IMR-90 (cell line): ENCODE measurements around the gene QSOX2.

ENCODE experiments used
- BHLHE40 ChIP-seq: fragments of 150-350 bp; IDR thresholded peaks from 2 replicates; pipeline ENCODE4 v1.6.1; 2016; ENCODE audit warnings: mild to moderate bottlenecking, low read depth, low read length
- CEBPB ChIP-seq: IDR thresholded peaks from 2 replicates; pipeline ENCODE4 v1.6.1; 2012; ENCODE audit warnings: low read depth, low read length, improper control_type of control experiment
- CHD1 ChIP-seq: IDR thresholded peaks from 2 replicates; pipeline ENCODE4 v1.6.1; 2012; ENCODE audit warnings: low read depth, low read length, improper control_type of control experiment
- CTCF ChIP-seq: conservative IDR thresholded peaks from 2 replicates; pipeline ENCODE4 v1.5.1; 2012; ENCODE audit warnings: mild to moderate bottlenecking, low read depth, low read length, improper control_type of control experiment
- ELK1 ChIP-seq: fragments of 150-350 bp; IDR thresholded peaks from 2 replicates; pipeline ENCODE4 v1.6.1; 2016; ENCODE audit warnings: low read depth, mild to moderate bottlenecking, low read length, moderate library complexity, borderline replicate concordance
- MAZ ChIP-seq: IDR thresholded peaks from 2 replicates; pipeline ENCODE4 v1.6.1; 2012; ENCODE audit warnings: low read depth, mild to moderate bottlenecking, low read length, improper control_type of control experiment, moderate library complexity, borderline replicate concordance
- MXI1 ChIP-seq: IDR thresholded peaks from 2 replicates; pipeline ENCODE4 v1.6.1; 2012; ENCODE audit warnings: low read depth, mild to moderate bottlenecking, low read length, moderate library complexity, borderline replicate concordance
- NFE2L2 ChIP-seq: fragments of 150-350 bp; IDR thresholded peaks from 2 replicates; pipeline ENCODE4 v1.6.1; 2016; ENCODE audit warnings: low read depth, mild to moderate bottlenecking, low read length
- POLR2A ChIP-seq: IDR thresholded peaks from 2 replicates; pipeline ENCODE4 v1.6.1; 2012; ENCODE audit warnings: mild to moderate bottlenecking, low read depth, low read length
- RAD21 ChIP-seq: IDR thresholded peaks from 2 replicates; pipeline ENCODE4 v1.6.1; 2012; ENCODE audit warnings: low read length, improper control_type of control experiment
- RCOR1 ChIP-seq: IDR thresholded peaks from 2 replicates; pipeline ENCODE4 v1.6.1; 2012; ENCODE audit warnings: mild to moderate bottlenecking, low read length, improper control_type of control experiment; ENCODE audit not compliant: insufficient replicate concordance
- SMC3 ChIP-seq: fragments of 150-350 bp; IDR thresholded peaks from 2 replicates; pipeline ENCODE4 v1.6.1; 2016; ENCODE audit warnings: low read depth, mild to moderate bottlenecking, antibody characterized with exemption, low read length, moderate library complexity
- USF2 ChIP-seq: fragments of 150-350 bp; IDR thresholded peaks from 2 replicates; pipeline ENCODE4 v1.6.1; 2017; ENCODE audit warnings: mild to moderate bottlenecking, antibody characterized with exemption, low read length, low read depth

GRCh38 chr9:136177224-136177623 is 68.4 kb downstream of the QSOX2 start:
- TF ChIP-seq CHD1 (no peak), CTCF (no peak), RAD21 (no peak), CEBPB (no peak), NFE2L2 (no peak), POLR2A (no peak), BHLHE40 (no peak), MAZ (no peak), USF2 (no peak), ELK1 (no peak), RCOR1 (no peak), SMC3 (no peak), MXI1 (no peak)
